Measurements from ENCODE around the gene TRIM25.

TRIM25 gene

DNA sequence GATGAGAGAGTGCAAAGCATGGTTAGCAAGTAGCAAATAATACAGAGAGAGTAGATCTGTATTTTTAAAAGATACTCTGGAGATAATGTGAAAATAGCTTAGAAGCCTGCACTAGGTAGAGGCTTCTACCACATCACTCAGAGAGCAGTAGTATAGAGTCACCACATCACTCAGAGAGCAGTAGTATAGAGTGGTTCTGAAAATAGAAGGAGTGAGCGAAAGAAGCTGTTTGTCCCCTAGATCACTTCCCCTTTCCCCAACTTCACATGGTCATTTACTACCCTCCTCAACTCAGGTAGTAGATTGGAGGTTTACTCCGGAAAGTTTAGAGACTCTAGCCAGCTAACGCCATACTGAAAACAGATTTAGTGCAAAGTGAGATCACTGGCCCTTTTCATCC lies 62.8 kb downstream of the TRIM25 start:
- H3K4me1 ChIP-seq (ENCODE audit: control extremely low read depth in 1 of 4, control insufficient read depth in 4 of 4, insufficient read depth in 4 of 4, low read length in 3 of 4), result no peaks in the 10 kb centered on the region
- no peak overlapping the region for H3K27ac ChIP-seq (ENCODE audit: insufficient read depth in 1 of 2, low read depth in 1 of 2, low read length in 2 of 2, poor library complexity in 1 of 2, severe bottlenecking in 2 of 2)
- no peaks in the 10 kb centered on the region for H3K27me3 ChIP-seq (replicated peaks in 2 of 5; ENCODE audit: control insufficient read depth in 4 of 5, insufficient read depth in 5 of 5, low read length in 4 of 5)
- H3K36me3 ChIP-seq (ENCODE audit: control insufficient read depth in 4 of 4, insufficient read depth in 4 of 4, low read length in 3 of 4), result peaks cover 7 to 54% (median 33%) of the 10 kb centered on the region in 4 experiments
- H3K9me3 ChIP-seq (ENCODE audit: control extremely low read depth in 1 of 5, control insufficient read depth in 4 of 5, insufficient read depth in 2 of 5, low read depth in 1 of 5, low read length in 4 of 5), result no peaks in the 10 kb centered on the region
- WGBS (ENCODE audit: insufficient coverage), result no CpG with 5 or more reads among the region's 3 CpGs
- CTCF ChIA-PET, result interaction anchor here (1.1 kb wide), 1 partner anchor 81 kb away, joined by 3 read pairs; no protein-coding TSS in a partner anchor
- POLR2A ChIA-PET, result no interaction called here
- no peak overlapping the region for H3K4me3 ChIP-seq (ENCODE audit: control insufficient read depth in 1 of 7, extremely low read depth in 1 of 7, insufficient read depth in 4 of 7, low read depth in 2 of 7, low read length in 6 of 7)
- no peak for DNase-seq

DNA sequence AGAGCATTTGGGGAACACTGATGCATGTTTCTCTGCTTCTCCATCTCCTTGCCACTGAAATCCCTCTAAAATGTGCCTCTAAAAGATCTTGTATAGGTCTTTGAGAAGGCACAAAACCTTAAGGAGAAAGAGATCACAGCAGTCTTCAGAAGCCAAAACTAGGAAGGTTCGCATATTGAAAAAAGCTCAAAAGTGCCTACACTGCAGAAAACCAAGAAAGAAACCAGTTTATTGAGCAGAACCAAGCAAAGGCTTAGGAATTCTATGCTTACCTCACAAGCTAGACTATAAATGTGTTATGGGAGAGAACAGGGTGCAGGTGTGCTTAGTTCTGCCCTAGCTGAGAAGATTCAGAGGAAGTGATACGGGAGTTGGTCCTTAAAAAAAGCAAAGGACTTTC lies 63.3 kb downstream of the TRIM25 start:
- POLR2A ChIA-PET, result no interaction called here
- DNase-seq, result no peak

DNA sequence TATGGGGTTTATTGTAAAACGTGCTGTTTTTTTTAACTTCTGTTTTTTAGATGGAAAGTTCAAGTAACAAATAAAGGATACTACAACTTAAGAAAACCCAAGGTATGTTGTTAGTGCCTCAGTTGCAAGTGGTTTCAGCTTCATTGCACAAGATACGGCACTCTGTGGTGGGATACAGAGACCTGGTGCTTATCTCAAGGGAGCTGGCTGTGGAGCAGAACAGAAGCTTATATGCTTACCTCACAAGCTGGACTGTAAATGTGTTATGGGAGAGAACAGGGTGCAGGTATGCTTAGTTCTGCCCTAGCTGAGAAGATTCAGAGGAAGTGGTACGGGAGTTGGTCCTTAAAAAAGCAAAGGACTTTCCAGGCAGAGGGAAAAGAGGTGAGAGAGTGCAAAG lies 64.7 kb downstream of the TRIM25 start:
- DNase-seq, result peak in 1 of 3 donors; percentile 6
- Histone ChIP-seq H3K27ac (ENCODE audit: insufficient read depth in 1 of 2, low read depth in 1 of 2, low read length in 2 of 2, poor library complexity in 1 of 2, severe bottlenecking in 2 of 2) (no peak overlapping the region), H3K36me3 (ENCODE audit: control insufficient read depth in 4 of 4, insufficient read depth in 4 of 4, low read length in 3 of 4) (peaks cover 10 to 54% (median 31%) of the 10 kb centered on the region in 4 experiments), H3K27me3 (replicated peaks in 2 of 5; ENCODE audit: control insufficient read depth in 4 of 5, insufficient read depth in 5 of 5, low read length in 4 of 5) (no peaks in the 10 kb centered on the region), H3K4me3 (ENCODE audit: control insufficient read depth in 1 of 7, extremely low read depth in 1 of 7, insufficient read depth in 4 of 7, low read depth in 2 of 7, low read length in 6 of 7) (no peak overlapping the region), H3K4me1 (ENCODE audit: control extremely low read depth in 1 of 4, control insufficient read depth in 4 of 4, insufficient read depth in 4 of 4, low read length in 3 of 4) (no peaks in the 10 kb centered on the region), H3K9me3 (ENCODE audit: control extremely low read depth in 1 of 5, control insufficient read depth in 4 of 5, insufficient read depth in 2 of 5, low read depth in 1 of 5, low read length in 4 of 5) (no peaks in the 10 kb centered on the region)
- WGBS (ENCODE audit: insufficient coverage), result 50% methylated on average over 2 of the region's 3 CpGs
- CTCF ChIA-PET, result no interaction called here
- POLR2A ChIA-PET, result no interaction called here

More for the DNA sequence above, 63.3 kb downstream of the TRIM25 start:
- Histone ChIP-seq H3K4me1 (ENCODE audit: control extremely low read depth in 1 of 4, control insufficient read depth in 4 of 4, insufficient read depth in 4 of 4, low read length in 3 of 4) (no peaks in the 10 kb centered on the region), H3K9me3 (ENCODE audit: control extremely low read depth in 1 of 5, control insufficient read depth in 4 of 5, insufficient read depth in 2 of 5, low read depth in 1 of 5, low read length in 4 of 5) (no peaks in the 10 kb centered on the region), H3K4me3 (ENCODE audit: control insufficient read depth in 1 of 7, extremely low read depth in 1 of 7, insufficient read depth in 4 of 7, low read depth in 2 of 7, low read length in 6 of 7) (no peak overlapping the region), H3K27me3 (replicated peaks in 2 of 5; ENCODE audit: control insufficient read depth in 4 of 5, insufficient read depth in 5 of 5, low read length in 4 of 5) (no peaks in the 10 kb centered on the region), H3K27ac (ENCODE audit: insufficient read depth in 1 of 2, low read depth in 1 of 2, low read length in 2 of 2, poor library complexity in 1 of 2, severe bottlenecking in 2 of 2) (no peak overlapping the region), H3K36me3 (ENCODE audit: control insufficient read depth in 4 of 4, insufficient read depth in 4 of 4, low read length in 3 of 4) (peaks cover 7 to 55% (median 34%) of the 10 kb centered on the region in 4 experiments)
- CTCF ChIA-PET, result interaction anchor here (1.1 kb wide), 1 partner anchor 82 kb away, joined by 3 read pairs; no protein-coding TSS in a partner anchor
- WGBS (ENCODE audit: insufficient coverage), result 100% methylated on average over 2 of the region's 2 CpGs

DNA sequence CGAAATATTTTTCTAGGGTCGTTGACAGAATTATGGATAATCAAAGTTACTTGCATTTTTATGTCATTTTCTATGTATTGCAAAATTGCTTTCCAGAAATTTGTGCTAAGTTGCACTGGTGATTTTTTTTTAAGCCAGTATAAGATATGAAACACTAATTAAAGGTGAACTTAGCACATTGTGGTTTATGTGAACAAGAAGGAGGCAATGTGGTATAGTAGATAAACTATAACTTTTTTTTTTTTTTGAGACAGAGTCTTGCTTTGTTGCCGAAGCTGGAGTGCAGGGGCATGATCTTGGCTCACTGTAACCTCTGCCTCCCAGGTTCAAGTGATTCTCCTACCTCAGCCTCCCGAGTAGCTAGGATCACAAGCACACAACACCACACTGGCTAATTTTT lies 66.7 kb downstream of the TRIM25 start:
- no peak overlapping the region for H3K27ac ChIP-seq (ENCODE audit: insufficient read depth in 1 of 2, low read depth in 1 of 2, low read length in 2 of 2, poor library complexity in 1 of 2, severe bottlenecking in 2 of 2)
- no CpG with 5 or more reads among the region's 4 CpGs for WGBS (ENCODE audit: insufficient coverage)
- peaks cover 11 to 56% (median 34%) of the 10 kb centered on the region in 4 experiments for H3K36me3 ChIP-seq (ENCODE audit: control insufficient read depth in 4 of 4, insufficient read depth in 4 of 4, low read length in 3 of 4)
- H3K27me3 ChIP-seq (replicated peaks in 2 of 5; ENCODE audit: control insufficient read depth in 4 of 5, insufficient read depth in 5 of 5, low read length in 4 of 5), result no peaks in the 10 kb centered on the region
- POLR2A ChIA-PET, result no interaction called here
- no peaks in the 10 kb centered on the region for H3K4me1 ChIP-seq (ENCODE audit: control extremely low read depth in 1 of 4, control insufficient read depth in 4 of 4, insufficient read depth in 4 of 4, low read length in 3 of 4)
- CTCF ChIA-PET, result no interaction called here
- no peak overlapping the region for H3K4me3 ChIP-seq (ENCODE audit: control insufficient read depth in 1 of 7, extremely low read depth in 1 of 7, insufficient read depth in 4 of 7, low read depth in 2 of 7, low read length in 6 of 7)
- peak in 2 of 3 donors; percentile 11 to 22 for DNase-seq
- H3K9me3 ChIP-seq (ENCODE audit: control extremely low read depth in 1 of 5, control insufficient read depth in 4 of 5, insufficient read depth in 2 of 5, low read depth in 1 of 5, low read length in 4 of 5), result no peaks in the 10 kb centered on the region

DNA sequence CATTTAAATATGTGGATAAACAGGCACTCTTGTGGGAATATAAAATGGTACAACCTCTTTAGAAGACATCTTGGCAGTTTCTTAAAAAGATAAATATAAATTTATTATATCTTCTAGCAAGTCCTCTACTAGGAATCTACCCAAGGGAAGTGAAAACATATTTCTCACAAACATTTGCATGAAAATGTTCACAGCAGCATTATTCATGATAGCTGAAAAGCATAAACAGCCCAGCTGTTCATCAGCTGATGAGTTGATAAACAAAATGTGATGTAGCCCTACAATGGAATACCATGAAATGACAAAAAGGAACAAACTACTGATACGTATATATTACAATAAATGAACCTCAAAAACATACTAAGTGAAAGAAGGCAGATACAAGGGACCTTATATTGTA lies 67.9 kb downstream of the TRIM25 start:
- ChIA-PET CTCF (interaction anchor here (1.2 kb wide), 1 partner anchor 21 kb away, joined by 3 read pairs; no protein-coding TSS in a partner anchor), POLR2A (no interaction called here)
- Histone ChIP-seq H3K9me3 (ENCODE audit: control extremely low read depth in 1 of 5, control insufficient read depth in 4 of 5, insufficient read depth in 2 of 5, low read depth in 1 of 5, low read length in 4 of 5) (no peaks in the 10 kb centered on the region), H3K4me3 (ENCODE audit: control insufficient read depth in 1 of 7, extremely low read depth in 1 of 7, insufficient read depth in 4 of 7, low read depth in 2 of 7, low read length in 6 of 7) (no peak overlapping the region), H3K4me1 (ENCODE audit: control extremely low read depth in 1 of 4, control insufficient read depth in 4 of 4, insufficient read depth in 4 of 4, low read length in 3 of 4) (no peaks in the 10 kb centered on the region), H3K27me3 (replicated peaks in 2 of 5; ENCODE audit: control insufficient read depth in 4 of 5, insufficient read depth in 5 of 5, low read length in 4 of 5) (no peaks in the 10 kb centered on the region), H3K27ac (ENCODE audit: insufficient read depth in 1 of 2, low read depth in 1 of 2, low read length in 2 of 2, poor library complexity in 1 of 2, severe bottlenecking in 2 of 2) (no peak overlapping the region), H3K36me3 (ENCODE audit: control insufficient read depth in 4 of 4, insufficient read depth in 4 of 4, low read length in 3 of 4) (peaks cover 11 to 51% (median 33%) of the 10 kb centered on the region in 4 experiments)
- WGBS (ENCODE audit: insufficient coverage), result no CpG with 5 or more reads among the region's 1 CpG
- no peak for DNase-seq

DNA sequence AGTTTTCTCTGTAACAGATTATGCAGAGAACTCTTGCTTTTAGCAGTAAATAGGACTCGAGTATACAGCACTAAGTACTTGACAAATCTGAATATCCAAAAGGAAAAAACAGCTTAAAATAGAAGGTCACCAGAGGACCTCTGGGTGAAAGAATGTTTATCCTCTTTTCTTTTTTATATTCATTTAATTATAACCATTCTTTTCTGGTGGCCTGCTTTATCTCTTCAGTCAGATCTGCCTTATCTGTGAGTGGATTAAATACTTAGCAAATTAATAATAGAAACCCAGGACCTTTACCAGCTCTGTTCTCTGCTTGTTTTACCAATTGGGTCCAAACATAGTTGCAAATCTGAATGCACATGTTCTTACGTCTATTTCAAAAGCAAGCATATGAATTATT lies 71.3 kb downstream of the TRIM25 start:
- no peaks in the 10 kb centered on the region for H3K9me3 ChIP-seq (ENCODE audit: control extremely low read depth in 1 of 5, control insufficient read depth in 4 of 5, insufficient read depth in 2 of 5, low read depth in 1 of 5, low read length in 4 of 5)
- DNase-seq, result no peak
- H3K27me3 ChIP-seq (replicated peaks in 2 of 5; ENCODE audit: control insufficient read depth in 4 of 5, insufficient read depth in 5 of 5, low read length in 4 of 5), result no peaks in the 10 kb centered on the region
- ChIA-PET CTCF (interaction anchor here (0.7 to 1.0 kb wide), 2 partner anchors 21 to 97 kb away, joined by 3 read pairs; no protein-coding TSS in a partner anchor), POLR2A (no interaction called here)
- no peak overlapping the region for H3K27ac ChIP-seq (ENCODE audit: insufficient read depth in 1 of 2, low read depth in 1 of 2, low read length in 2 of 2, poor library complexity in 1 of 2, severe bottlenecking in 2 of 2)
- 100% methylated on average over 2 of the region's 2 CpGs for WGBS (ENCODE audit: insufficient coverage)
- H3K4me1 ChIP-seq (ENCODE audit: control extremely low read depth in 1 of 4, control insufficient read depth in 4 of 4, insufficient read depth in 4 of 4, low read length in 3 of 4), result peaks cover 0 to 6% (median 4%) of the 10 kb centered on the region in 4 experiments
- peaks cover 4 to 31% (median 17%) of the 10 kb centered on the region in 4 experiments for H3K36me3 ChIP-seq (ENCODE audit: control insufficient read depth in 4 of 4, insufficient read depth in 4 of 4, low read length in 3 of 4)
- H3K4me3 ChIP-seq (ENCODE audit: control insufficient read depth in 1 of 7, extremely low read depth in 1 of 7, insufficient read depth in 4 of 7, low read depth in 2 of 7, low read length in 6 of 7), result no peak overlapping the region

DNA sequence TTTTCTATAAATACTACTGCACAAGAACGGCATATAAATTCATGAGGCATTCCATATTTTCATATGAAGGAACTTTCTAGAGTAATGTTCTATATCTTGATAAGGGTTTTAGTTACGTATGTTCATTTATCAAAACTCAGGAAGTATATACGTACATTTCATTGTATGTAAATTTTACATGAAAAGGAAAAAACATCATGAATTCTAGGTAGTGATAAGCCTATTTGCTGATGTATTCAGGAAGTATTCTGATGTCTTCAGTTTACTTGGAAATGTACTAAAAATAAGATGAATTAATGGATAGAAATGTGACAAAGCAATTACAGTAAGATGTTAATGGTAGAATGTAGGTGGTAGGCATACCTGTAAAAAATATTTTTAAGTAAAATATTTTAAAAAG lies 75.2 kb downstream of the TRIM25 start:
- H3K27me3 ChIP-seq (replicated peaks in 2 of 5; ENCODE audit: control insufficient read depth in 4 of 5, insufficient read depth in 5 of 5, low read length in 4 of 5), result no peaks in the 10 kb centered on the region
- POLR2A ChIA-PET, result no interaction called here
- no peak overlapping the region for H3K27ac ChIP-seq (ENCODE audit: insufficient read depth in 1 of 2, low read depth in 1 of 2, low read length in 2 of 2, poor library complexity in 1 of 2, severe bottlenecking in 2 of 2)
- H3K9me3 ChIP-seq (ENCODE audit: control extremely low read depth in 1 of 5, control insufficient read depth in 4 of 5, insufficient read depth in 2 of 5, low read depth in 1 of 5, low read length in 4 of 5), result no peaks in the 10 kb centered on the region
- WGBS (ENCODE audit: insufficient coverage), result no CpG with 5 or more reads among the region's 3 CpGs
- H3K4me1 ChIP-seq (ENCODE audit: control extremely low read depth in 1 of 4, control insufficient read depth in 4 of 4, insufficient read depth in 4 of 4, low read length in 3 of 4), result peaks cover 15 to 35% (median 22%) of the 10 kb centered on the region in 4 experiments
- CTCF ChIA-PET, result interaction anchor here (0.9 to 1.0 kb wide), 2 partner anchors 19 to 21 kb away, joined by 3 read pairs; no protein-coding TSS in a partner anchor
- no peak overlapping the region for H3K4me3 ChIP-seq (ENCODE audit: control insufficient read depth in 1 of 7, extremely low read depth in 1 of 7, insufficient read depth in 4 of 7, low read depth in 2 of 7, low read length in 6 of 7)
- DNase-seq, result no peak
- peaks cover 0 to 25% (median 11%) of the 10 kb centered on the region in 4 experiments for H3K36me3 ChIP-seq (ENCODE audit: control insufficient read depth in 4 of 4, insufficient read depth in 4 of 4, low read length in 3 of 4)

All from common myeloid progenitor, CD34-positive (primary cell).